ENCODE data around the gene GABRA4.

The GABRA4 gene

DNA sequence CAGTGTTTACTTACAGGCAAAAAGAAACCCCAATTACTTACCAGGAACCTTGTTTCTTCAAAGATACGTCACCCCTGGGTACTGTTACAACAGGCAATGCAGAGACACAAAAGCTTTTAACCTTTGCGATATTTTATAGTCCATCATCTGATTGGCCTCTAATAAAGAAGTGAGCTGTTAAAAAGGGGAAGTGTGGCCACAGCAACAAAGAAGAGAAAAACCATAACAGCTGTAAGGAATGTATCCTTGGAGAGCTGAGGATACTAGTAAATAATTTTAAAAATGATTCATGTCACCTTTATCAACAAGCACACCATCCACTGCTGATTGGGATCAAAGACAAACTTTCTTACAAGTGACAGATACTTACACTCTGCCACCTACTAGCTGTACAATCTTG, 14.1 kb downstream of the GABRA4 start:
- no peak for DNase-seq (ENCODE audit: low read depth in 2 of 2)

DNA sequence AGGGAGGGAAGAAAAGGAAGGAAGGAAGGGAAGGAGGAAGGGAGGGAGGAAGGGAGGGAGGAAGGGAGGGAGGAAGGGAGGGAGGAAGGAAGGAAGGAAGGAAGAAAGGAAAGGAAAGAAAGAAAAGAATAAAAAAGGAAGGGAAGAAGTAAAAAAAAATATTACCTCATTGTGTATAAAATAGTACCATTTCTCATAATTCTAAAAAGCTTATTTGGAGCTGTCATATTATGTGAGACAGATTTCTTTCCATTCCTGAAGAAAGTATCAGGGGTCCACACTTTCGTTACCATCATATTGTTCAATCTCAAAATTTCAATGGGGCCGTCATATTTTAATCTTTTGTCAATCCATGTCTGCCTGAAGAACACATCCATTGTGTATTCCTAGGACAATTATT, 16.1 kb downstream of the GABRA4 start:
- no peak for DNase-seq (ENCODE audit: low read depth in 2 of 2)

DNA sequence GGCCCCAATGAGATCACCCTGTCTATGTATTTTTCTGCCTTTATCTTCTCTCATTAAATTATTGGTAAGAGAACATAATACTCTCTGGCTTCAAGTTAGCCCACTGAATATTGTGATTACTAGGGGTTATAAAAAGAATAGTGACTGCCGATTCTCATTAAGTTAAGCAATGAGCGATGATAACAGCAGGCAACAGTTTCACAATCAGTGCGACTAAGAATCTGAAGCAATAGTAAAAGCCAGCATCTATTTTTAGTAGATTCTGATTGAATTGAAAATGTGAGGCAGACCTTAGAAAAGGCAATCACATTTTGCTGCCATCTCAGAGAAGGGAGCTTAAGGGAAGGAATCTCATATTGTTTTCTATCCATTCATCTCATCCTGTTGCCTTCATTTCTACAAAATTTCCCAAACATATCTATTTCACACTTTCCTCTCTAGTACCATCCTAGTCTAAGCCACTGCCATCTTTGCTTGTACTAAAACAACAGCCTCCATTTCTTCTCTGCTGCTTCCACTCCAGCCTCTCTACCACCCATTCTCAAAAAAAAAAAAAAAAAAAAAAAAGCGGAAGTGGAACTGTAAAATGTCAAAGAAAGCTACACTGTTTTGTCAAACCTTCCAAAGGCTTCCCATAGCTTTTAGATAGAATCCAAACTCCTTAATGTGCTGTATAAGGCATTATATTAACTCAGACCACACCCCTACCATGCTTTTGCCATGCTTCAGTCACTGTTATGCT, 17.4 kb downstream of the GABRA4 start:
- DNase-seq (ENCODE audit: low read depth in 2 of 2) = no peak

DNA sequence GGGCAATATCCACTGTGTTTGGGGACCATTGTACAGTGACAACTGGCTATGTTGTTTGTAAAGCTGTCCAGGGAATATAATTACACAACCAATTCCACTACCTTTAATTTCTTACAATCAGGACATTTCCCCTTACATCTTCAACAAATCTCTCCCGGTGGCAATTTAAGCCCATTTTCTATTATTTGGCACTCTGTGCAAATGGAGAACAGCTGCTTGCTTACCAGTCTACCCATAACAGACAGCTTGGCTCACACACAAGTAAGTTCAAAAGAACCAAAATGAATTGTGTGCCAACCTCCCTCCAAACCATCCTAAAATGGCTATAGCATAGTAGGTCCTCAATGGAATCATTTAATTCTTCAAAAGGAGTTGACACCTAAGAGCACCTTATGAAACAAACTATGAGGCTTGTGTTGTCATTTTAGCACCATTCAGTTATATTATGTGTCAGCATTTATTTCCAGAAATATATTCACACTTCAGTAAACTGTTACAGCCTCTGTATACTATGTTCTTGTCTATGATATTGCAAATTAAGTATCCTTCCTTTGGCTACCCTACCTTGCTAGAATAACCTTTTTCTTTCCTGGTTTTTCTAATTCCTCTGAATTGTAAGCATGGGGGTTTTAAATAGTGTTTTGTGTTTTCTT, 18.4 kb downstream of the GABRA4 start:
- DNase-seq (ENCODE audit: low read depth in 2 of 2) = no peak

DNA sequence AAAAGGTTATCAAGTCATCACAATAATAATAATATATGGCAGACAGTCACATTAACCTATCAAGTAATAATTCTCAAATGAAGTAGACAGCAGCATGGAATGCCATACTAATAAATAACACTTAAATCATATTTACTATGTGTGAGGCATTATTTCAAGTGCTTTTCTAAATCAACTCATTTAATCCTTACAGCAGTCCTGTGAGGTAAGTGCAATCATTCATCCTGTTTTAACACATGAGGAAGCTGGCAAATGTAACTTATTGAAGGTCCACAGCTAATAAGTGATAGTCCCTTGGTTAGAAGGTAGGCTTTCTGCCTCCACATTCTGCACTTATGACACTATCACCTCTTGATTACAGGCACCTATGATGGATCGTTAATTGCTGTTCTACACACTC, 24.5 kb downstream of the GABRA4 start:
- DNase-seq (ENCODE audit: low read depth in 2 of 2) = no peak

DNA sequence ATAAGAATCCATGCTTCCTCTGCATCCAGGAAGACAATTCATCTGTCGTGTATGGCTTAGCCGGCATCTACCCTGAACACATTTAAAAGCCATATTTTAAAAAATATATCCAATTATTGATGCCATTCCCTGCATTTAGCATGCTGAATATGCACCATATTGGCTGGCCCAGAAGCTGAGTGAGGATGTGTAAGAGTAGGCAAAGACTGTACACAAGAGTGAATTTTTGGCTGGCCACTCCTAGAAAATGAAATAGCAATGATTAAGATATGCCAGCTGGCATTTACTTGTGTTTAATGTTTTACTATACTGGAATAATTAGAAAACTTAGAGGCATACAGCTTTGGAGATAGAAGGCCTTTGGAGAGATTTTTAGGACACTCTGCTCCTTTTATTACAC, 25.8 kb downstream of the GABRA4 start:
- no peak for DNase-seq (ENCODE audit: low read depth in 2 of 2)

DNA sequence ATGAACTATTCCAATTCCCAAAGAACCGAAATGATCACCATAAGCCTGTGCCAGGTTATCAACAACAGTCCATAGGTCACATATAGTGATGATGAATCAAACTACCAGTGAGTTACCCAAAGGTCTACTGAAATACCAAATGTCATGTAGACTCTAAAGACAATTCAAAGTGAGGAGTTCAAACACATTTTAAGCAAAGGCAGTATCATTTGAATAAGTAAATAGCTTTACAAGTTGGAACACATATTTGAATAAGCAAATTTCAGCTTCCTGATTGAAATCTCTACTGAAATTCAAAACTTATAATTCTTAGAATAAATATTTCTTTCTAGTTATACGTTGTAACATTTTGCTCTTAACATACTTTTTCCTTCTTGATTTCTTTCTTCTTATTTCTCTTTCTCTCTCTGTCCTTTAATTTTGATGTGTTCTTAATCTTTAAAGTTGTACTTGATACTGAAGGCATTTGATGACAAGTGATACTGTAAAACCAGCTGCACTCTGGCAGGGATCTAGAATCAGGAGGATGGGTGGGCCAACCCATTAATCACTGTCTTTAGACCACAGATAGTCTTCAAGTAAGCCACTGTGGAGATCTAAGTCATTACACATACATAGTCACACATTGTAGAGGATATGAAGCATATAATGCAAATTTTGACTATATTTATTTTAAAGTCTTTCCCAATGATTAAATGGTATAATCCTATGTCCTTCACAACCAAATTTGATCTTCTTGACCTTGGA, 34.5 kb downstream of the GABRA4 start:
- DNase-seq (ENCODE audit: low read depth in 2 of 2) = no peak

DNA sequence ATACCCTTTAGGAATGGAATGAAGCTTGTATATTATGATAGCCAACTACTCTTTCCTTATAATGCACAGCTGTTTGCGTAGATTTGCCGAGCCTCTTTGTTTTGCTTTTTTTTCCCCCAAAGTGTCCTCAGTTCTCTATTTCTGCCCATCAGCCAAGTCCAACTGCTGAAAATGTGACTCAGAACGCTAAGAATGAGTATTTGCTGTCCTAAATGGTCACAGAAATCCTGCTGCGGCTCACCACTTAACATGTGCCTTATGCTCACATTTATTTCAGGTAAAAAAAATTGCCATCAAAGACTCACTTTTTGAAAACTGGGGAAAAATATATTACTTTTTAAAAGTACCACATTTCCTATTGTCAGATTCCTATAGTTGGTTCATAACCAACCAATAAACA, 36.9 kb downstream of the GABRA4 start:
- DNase-seq (ENCODE audit: low read depth in 2 of 2) = no peak

DNA sequence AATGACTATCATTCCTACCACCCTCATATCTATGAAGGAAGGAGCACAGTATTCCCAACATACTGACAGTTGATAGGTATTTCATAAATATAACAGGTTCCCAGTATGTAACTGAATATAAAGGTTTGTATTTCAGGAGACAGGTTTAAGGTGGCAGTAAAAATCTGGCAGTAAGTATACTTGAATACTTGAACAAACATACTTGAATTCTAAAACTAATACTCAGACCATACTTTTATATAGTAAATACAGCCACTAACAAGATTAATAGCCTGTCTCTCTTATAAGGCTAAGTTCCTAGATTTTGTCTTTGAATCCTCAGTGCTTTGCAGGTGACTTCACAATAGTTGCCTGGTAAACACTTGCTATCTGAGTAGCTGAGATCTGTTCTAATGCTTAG, 37.8 kb downstream of the GABRA4 start:
- DNase-seq (ENCODE audit: low read depth in 2 of 2) = no peak

DNA sequence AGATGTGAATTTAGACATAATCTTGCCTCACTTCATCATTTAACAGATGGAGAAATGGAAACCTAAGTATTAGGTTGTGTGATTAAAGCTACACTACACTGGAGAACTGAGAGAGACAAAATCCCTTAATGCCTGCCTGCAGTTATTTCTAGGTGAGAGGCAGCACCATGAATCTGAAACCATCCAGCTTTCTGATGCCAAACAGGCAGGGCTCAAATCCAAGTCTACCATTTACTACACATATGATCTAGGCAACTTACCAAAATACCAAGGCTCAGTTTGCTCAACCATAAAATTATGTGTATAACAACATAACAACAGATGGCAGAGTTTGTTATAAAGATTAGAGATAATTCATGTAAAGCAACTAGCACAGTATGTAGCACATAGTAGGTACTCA, 38.7 kb downstream of the GABRA4 start:
- DNase-seq (ENCODE audit: low read depth in 2 of 2) = no peak

DNA sequence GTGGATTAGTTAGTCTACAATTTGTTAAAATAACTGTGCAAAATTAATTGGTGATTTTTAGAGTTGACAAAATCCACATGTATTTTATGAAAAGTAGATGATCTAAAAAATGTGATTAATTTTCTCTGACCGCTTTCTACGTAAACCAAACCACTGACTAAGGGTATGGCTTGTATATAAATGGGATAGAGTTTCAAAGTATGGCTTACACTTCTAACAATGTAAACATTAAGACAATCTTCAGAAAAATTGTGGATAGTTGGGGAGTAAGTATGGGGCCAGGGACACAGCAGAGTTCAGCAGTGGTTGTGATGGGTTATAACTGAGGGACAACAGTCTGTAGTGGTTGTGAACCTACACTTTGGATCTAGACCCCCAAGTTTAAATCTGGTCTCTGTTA, 39.8 kb downstream of the GABRA4 start:
- DNase-seq (ENCODE audit: low read depth in 2 of 2) = no peak

DNA sequence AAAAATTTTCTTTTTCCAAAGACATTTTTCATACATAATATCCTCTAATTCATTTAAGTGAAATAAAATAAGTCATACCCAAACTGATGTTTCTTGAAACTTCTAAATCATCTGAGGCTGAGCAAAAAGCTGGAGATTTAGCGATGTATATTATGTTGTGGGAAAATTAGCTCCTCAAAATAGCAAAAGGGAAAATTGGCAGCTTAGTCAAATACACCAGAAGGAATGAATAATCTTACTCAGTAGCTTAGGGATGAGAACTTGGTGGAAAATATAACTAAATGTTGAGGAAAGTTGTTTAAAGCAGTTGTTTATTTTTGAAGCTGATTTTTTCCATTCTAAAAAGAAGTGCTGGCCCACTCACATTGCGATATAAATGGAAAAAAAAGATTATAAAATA, 40.9 kb downstream of the GABRA4 start:
- no peak for DNase-seq (ENCODE audit: low read depth in 2 of 2)

DNA sequence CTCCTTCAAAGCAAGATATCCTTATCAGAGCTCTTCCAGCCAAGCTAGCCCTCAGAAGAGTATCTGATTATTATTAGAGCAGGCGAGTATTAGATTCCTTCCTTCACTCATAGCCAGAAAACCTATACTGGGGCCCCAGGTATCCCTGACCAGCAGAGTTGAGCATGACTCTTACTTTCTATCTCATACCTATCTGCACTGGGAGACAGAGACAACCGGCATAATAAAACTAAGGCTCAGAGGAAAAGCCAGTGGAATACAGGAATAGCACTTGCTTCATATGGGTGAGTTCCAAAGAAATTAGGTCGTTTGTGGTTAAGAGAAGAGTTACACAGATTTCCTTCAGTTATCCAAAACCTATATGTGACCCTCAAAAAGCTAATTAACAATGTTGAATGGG, 42.6 kb downstream of the GABRA4 start:
- DNase-seq (ENCODE audit: low read depth in 2 of 2) = no peak

DNA sequence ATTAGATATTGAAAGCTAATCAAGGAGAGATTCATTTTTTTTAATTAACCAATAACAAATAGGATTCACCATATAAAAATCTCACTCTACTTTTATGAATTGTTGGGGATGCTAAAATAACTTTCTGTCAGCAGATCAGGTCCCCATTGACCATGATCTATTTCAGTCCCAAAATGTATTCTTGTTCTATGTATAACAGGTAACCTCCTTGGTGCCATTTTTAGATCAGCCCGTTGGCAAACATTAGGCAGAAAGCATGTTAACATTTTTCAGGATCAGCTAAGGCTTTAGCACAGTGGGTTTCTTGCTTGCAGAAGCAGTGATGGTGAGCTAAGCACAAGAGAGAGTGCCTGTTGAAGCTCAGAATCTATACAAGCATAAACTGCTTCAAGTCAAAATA, 43.6 kb downstream of the GABRA4 start:
- no peak for DNase-seq (ENCODE audit: low read depth in 2 of 2)

DNA sequence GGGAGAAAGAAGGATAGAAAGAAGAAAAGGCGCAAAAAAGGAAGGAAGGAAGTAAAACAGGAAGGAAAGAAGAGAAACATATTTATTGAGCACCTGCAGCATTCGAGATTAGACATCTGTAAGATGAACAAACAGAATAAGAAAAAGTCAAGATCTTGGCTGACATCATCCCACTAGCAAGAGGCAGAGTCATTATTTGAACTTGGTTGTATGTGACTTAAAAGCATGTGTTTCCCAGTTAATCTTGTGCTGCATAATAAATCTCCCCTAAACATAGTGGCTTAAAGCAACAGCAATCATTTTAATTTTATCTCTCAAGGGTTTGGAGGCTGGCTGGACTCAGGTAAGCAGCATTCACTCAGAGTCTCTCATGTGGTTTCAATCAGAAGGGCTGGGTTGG, 45.8 kb downstream of the GABRA4 start:
- DNase-seq (ENCODE audit: low read depth in 2 of 2) = no peak

DNA sequence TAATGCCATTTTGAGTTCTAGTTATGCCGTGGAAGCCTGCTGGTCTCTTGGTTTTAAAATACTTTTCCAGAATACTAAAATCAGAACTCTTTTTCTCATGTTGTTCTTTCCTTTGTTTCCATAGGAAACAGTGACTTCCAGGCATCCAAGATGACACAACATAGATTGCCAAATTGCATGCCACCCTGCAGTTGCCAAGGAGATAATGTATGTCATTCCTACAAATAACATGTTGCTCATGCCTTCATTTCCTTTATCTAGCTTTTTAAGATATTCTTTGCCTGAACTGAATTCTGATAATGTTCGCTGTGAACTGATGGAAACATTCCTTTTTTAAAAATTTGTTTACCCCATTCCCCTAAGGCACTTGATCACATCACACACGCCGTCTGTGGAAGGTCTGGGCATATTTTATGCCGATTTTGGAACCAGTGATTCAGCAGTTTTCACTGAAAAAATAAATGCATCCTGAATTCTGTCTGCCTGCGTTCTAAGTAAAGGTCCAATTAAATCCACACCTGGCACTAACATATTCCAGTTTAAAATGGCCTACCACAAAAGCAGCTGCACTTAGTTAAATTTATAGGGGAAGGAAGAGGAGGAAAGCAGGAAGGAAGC, 46.4 kb downstream of the GABRA4 start:
- no peak for DNase-seq (ENCODE audit: low read depth in 2 of 2)

DNA sequence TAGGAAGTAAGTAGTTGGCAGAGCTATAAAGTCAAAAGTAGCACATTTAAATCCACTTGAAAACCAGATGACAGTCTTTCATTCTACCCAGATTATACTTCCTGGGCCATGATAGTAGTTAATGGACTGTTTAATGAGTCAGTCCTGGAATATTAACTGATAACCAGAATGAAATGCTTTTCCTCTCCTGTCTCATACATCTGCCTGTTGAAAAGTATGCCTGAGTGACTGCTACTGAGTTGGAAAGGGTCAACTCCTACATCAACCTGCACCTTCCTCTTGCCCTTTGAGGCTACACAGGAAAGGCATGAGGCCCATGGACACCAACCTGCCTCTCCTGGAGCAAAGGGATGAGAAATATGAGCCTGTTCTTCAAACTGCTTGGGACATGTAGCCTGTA, 48.3 kb downstream of the GABRA4 start:
- DNase-seq (ENCODE audit: low read depth in 2 of 2) = no peak

DNA sequence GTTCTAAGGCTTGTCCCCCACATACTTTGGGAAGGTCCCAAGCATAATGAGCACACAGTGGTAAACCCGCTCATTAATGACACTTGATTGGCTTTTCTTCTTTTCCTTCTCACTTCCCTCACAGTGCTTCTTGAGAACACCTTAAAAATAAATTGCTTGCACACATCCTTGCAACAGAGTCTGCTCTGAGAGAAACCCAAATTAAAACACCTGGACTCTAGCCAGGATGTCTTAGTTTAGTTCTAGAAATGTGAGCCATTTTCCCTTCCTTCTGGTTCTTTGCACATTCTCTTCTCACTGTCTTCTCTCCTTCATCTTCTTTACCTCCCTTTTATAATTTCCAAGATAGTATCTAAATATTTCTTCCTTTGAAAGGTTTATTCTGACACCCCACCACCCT, 49.0 kb downstream of the GABRA4 start:
- no peak for DNase-seq (ENCODE audit: low read depth in 2 of 2)

DNA sequence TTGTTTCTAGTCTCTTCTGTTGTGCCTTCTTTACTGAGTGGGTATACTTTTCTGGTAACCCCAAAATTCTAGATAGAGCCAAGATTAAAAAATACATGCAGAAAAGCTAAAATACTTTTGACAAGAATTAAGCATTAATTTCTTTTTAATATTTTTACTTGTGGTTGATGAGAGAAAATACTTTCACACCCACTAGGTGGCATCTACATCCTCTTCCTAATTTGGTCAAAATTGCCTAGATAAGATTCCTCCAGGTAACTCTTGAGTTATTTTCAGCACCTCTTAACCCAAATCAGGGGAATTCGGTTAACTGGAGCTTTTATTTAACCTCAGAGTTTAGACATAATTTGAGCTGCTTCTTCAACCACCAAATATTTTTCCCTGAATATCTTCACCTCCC, 55.9 kb downstream of the GABRA4 start:
- no peak for DNase-seq (ENCODE audit: low read depth in 2 of 2)

DNA sequence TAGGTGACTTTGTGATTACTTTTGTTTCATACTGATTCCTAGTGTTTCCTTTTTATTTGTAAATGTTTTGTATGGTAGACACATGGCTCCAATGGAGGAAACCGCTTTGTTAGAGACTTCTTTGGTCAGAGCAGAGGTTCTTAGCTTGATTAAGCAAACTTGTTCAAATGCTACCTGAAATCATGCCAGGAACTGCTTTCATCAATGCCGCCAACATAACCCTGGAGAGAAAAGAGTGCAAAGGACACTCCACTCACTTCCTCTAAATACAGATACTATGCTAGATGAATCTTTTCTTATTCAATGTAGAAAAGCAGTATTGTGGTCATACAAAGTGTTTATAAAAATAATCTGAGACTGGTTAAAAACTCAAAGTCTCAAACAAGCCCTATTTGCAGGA, 58.7 kb downstream of the GABRA4 start:
- no peak for DNase-seq (ENCODE audit: low read depth in 2 of 2)

DNA sequence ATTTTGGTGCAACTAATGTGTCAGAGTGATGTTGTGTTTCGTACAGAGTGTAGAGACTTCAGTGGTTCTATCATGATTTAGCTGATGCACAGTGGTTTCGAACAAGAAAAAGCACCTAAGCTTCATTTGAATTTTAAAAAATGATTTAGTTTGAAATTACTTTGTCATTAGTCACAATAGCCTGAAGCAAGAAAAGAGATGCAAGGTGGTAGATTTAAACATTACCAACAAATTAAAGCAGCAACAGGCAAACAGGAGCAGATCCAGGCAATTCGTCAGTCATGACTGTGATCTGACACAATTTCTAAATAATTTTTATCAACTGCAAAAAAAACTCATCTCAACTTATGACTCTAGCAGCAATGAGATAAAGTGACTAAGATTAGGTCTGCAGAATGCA, 59.7 kb downstream of the GABRA4 start:
- no peak for DNase-seq (ENCODE audit: low read depth in 2 of 2)

DNA sequence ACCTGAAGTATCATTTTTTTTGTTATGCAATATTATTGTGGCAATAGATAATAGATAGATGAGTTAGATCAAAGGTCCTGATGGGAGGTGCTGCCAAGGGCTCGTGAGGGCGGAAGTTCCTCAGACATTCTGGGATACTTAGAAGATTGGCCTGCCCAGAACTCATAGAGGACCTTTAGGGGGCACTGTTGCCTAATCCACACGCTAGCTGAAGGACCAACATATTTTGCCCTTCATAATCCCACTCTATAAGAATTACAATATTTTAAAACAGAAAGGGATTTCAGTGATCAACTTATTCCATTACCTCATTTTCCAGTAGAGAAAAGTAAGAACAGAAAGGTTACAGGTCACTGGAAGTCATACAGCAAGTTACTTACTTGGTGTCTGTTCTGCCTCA, 61.4 kb downstream of the GABRA4 start:
- no peak for DNase-seq (ENCODE audit: low read depth in 2 of 2)

DNA sequence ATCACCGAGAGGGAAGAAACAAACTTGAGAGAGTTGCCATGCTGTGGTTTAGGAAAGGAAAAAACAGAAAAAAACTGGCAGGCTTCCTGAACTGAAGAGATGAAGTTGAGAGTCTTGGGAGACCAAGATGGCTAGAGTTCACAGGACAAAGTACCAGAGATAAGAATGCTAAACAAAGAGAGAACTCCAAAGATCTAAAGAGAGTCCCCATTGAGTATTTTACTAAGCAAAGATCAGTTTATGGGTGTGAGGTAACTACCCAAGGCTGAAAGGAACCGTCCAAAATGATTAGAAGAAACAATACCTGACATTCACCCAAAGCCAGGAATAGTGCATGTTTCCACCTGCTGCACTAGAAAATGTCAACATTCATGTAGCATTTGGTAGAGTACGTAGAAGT, 62.5 kb downstream of the GABRA4 start:
- DNase-seq (ENCODE audit: low read depth in 2 of 2) = no peak

All from stimulated activated CD8-positive, alpha-beta memory T cell treated with anti-CD3 and anti-CD28 coated beads, Interleukin-15, amount 100 ng/mL, for 48 hours (primary cell).